Measurements from ENCODE around the gene GRM5.
"Not testable (repeated sequence)": the region's sequence is repeated elsewhere in the genome, so short reads cannot be mapped to it uniquely, and the experiment has no call there.

- not testable (repeated sequence) for TF ChIP-seq CTCF (IDR thresholded peaks at IDR 0.05); POLR2AphosphoS5 (IDR thresholded peaks at IDR 0.05; ENCODE audit: insufficient read depth in 1 of 2, low read depth in 1 of 2)
Measured at GRCh38 chr11:88882800-88883199, 183.0 kb downstream of the GRM5 start.

All from vagina (tissue), 2 donors.